Panc1 (cell line): ENCODE data around the gene HSPB3. TPM values are rescaled to one million over a fixed set of nuclear protein-coding genes. Genes with fewer than 3 reads are reported as not detected.

ENCODE experiments used
- ATAC-seq: fragments of 200-7000 bp; cut with Tn5 transposase; 2 replicates; pipeline ENCODE4 v1.9.1; 2020; ENCODE audit warnings: mild to moderate bottlenecking, moderate library complexity
- BruUV-seq: library from RNA; stranded (reverse); fragments of 400-500 nt; replicated peaks from 2 replicates; lab custom pipeline; 2021; lab: Mats Ljungman, UMichigan
- CTCF ChIA-PET: fragments of 300-600 bp; sonication (Branson Sonifier 250); formaldehyde crosslinking; loops from one replicate; lab custom pipeline; 2022; ENCODE audit warnings: antibody characterized with exemption; lab: Charles Lee
- POLR2A ChIA-PET: fragments of 300-600 bp; sonication (Branson Sonifier 250); formaldehyde crosslinking; loops from one replicate; lab custom pipeline; 2022; ENCODE audit warnings: antibody characterized with exemption; lab: Charles Lee
- DNase-seq: peaks from one replicate; pipeline ENCODE4 v3.0.0-alpha.2; 2010; ENCODE audit warnings: low read depth, low spot score
- H3K27ac ChIP-seq: 2 replicates; pipeline ENCODE4 v1.5.1; 2011; ENCODE audit warnings: mild to moderate bottlenecking, low read length, inconsistent platforms
- H3K27me3 ChIP-seq: fragments of 200-500 bp; sonication (Bioruptor generic); 2 replicates; pipeline ENCODE4 v1.6.0; 2014; ENCODE audit warnings: low read length, inconsistent platforms; ENCODE audit not compliant: control insufficient read depth, insufficient read depth
- H3K36me3 ChIP-seq: fragments of 200-500 bp; sonication (Bioruptor generic); 2 replicates; pipeline ENCODE4 v1.5.1; 2014; ENCODE audit warnings: inconsistent platforms, mild to moderate bottlenecking, low read length, moderate library complexity; ENCODE audit not compliant: control insufficient read depth, insufficient read depth
- H3K4me1 ChIP-seq: 2 replicates; pipeline ENCODE4 v1.5.1; 2011; ENCODE audit warnings: inconsistent platforms, mild to moderate bottlenecking, low read length, moderate library complexity; ENCODE audit not compliant: control insufficient read depth, insufficient read depth
- H3K4me3 ChIP-seq, 2 experiments: 2 replicates each; pipeline ENCODE4 v1.5.1; 2011 to 2012; ENCODE audit warnings: low read depth in 2 of 2, low read length in 2 of 2, mild to moderate bottlenecking in 2 of 2, inconsistent platforms in 1 of 2, moderate library complexity in 1 of 2
- H3K9me3 ChIP-seq: fragments of 200-500 bp; sonication (Bioruptor generic); 2 replicates; pipeline ENCODE4 v1.5.1; 2014; ENCODE audit warnings: low read depth, mild to moderate bottlenecking, inconsistent platforms, low read length, moderate library complexity; ENCODE audit not compliant: control insufficient read depth, insufficient read depth
- CTCF ChIP-seq: fragments of 450-650 bp; IDR thresholded peaks from 2 replicates; pipeline ENCODE4 v1.5.1; 2017; ENCODE audit warnings: mild to moderate bottlenecking
- POLR2AphosphoS5 ChIP-seq: IDR thresholded peaks from 2 replicates; pipeline ENCODE4 v1.6.1; 2012; ENCODE audit warnings: mild to moderate bottlenecking, low read depth, low read length, moderate library complexity
- REST ChIP-seq, 2 experiments: IDR thresholded peaks; 2 replicates each; pipeline ENCODE4 v1.6.1; 2011 to 2012; ENCODE audit warnings: low read depth in 2 of 2, control low read depth in 1 of 2, low read length in 1 of 2, mild to moderate bottlenecking in 1 of 2, moderate library complexity in 1 of 2; ENCODE audit not compliant: insufficient read depth in 1 of 2
- SIN3A ChIP-seq: IDR thresholded peaks from 2 replicates; pipeline ENCODE4 v1.6.1; 2012; ENCODE audit warnings: low read depth, mild to moderate bottlenecking, low read length, moderate library complexity, borderline replicate concordance; ENCODE audit not compliant: insufficient read depth
- TCF7L2 ChIP-seq: IDR thresholded peaks from 2 replicates; pipeline ENCODE4 v1.6.1; 2011; ENCODE audit warnings: mild to moderate bottlenecking, low read depth, low read length, inconsistent platforms
- in situ Hi-C: cut with HindIII; loops from 2 replicates; pipeline ENCODE4 v1.10.0; 2016; ENCODE audit warnings: low sequenced_read_pairs, low pct_unique_long_range_greater_than_20kb
- intact Hi-C: fragments of 100-400 bp; cut with micrococcal nuclease; formaldehyde crosslinking; loops from one replicate; pipeline ENCODE4 v1.10.0; 2022; ENCODE audit not compliant: unreplicated experiment
- total RNA-seq: library from RNA; stranded (reverse); gene quantifications from one replicate; pipeline ENCODE4 v1.2.1, GENCODE V29; 2021; ENCODE audit not compliant: unreplicated experiment

The HSPB3 gene
- total RNA-seq, 1 experiment from 2014 or later = not detected

GRCh38 chr5:54477941-54478478, 22.5 kb downstream of the HSPB3 start:
- no peak overlapping the region for H3K4me3 ChIP-seq
- no peak for ATAC-seq
- TF ChIP-seq POLR2AphosphoS5 (no peak), TCF7L2 (no peak), REST (IDR thresholded peaks at IDR 0.05; ENCODE audit: insufficient read depth in 1 of 2, low read depth in 2 of 2, low read length in 1 of 2) (no peak), SIN3A (no peak), CTCF (no peak)
- H3K27ac ChIP-seq = no peak overlapping the region
- CTCF ChIA-PET = no interaction called here
- BruUV-seq = no TSS peak
- no peaks in the 10 kb centered on the region for H3K36me3 ChIP-seq
- H3K27me3 ChIP-seq = no peaks in the 10 kb centered on the region
- DNase-seq = no peak
- intact Hi-C loops = no loop called here
- POLR2A ChIA-PET = no interaction called here
- no peaks in the 10 kb centered on the region for H3K9me3 ChIP-seq
- no peaks in the 10 kb centered on the region for H3K4me1 ChIP-seq
- in situ Hi-C loops = no loop called here

- POLR2A ChIA-PET = no interaction called here
- H3K4me3 ChIP-seq = no peak overlapping the region
- H3K27ac ChIP-seq = no peak overlapping the region
- no peak for TF ChIP-seq SIN3A
- no peak for TF ChIP-seq REST (IDR thresholded peaks at IDR 0.05; ENCODE audit: insufficient read depth in 1 of 2, low read depth in 2 of 2, low read length in 1 of 2)
- TF ChIP-seq CTCF = no peak
- no peak for TF ChIP-seq POLR2AphosphoS5
- no peak for TF ChIP-seq TCF7L2
- no peaks in the 10 kb centered on the region for H3K4me1 ChIP-seq
- no TSS peak for BruUV-seq
- CTCF ChIA-PET = no interaction called here
- DNase-seq (no peak), ATAC-seq (no peak)
- no peaks in the 10 kb centered on the region for H3K36me3 ChIP-seq
- intact Hi-C loops = no loop called here
- H3K27me3 ChIP-seq = no peaks in the 10 kb centered on the region
- in situ Hi-C loops = no loop called here
- H3K9me3 ChIP-seq = no peaks in the 10 kb centered on the region
These were observed 24.8 kb downstream of the HSPB3 start for GRCh38 chr5:54480296-54480695.
